HG03354 (cell line): ENCODE results near the gene REV1.

Experiments
- ATAC-seq: cut with Tn5 transposase; IDR thresholded peaks from one replicate; pipeline ENCODE4 v1.9.1; 2021; ENCODE audit warnings: mild to moderate bottlenecking; ENCODE audit not compliant: unreplicated experiment, poor library complexity, severe bottlenecking

Gene REV1

DNA sequence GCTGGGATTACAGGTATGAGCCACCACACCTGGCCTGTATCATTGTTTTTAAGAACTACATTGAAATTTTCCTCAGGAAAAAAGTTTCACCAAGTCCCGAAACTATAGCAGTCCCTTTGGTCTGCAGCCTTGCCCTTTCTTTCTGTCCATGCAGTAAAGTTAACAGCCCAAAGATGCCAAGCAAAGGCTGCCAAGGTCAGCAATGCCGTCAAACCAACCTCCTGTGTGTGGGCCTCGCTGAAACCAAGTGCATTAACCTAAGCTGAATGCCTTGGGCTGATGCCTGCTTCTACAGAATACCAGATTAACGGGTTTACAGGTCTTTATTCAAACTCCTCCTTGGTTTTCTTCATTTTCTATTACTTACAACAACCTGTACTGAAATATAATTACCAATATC, 79.5 kb downstream of the REV1 start:
- ATAC-seq: no peak

DNA sequence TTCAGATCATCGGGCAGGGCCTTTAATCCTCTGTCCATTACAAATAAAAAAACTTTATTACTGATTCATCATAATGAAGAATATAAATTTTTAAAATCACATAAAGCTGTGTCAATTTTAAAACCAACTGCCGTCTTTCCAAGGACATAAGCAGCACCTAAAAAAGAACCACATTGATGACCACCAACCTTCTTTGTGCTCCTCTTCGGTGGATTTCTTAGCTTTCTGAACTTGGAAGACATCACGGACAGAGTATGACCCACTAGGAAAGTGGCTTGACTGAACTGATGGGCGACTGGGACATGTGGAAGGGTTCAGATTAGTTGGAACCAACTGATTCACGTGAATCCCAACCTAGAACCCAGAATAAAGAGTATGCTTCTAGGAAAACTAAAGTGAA, 83.7 kb downstream of the REV1 start:
- no peak for ATAC-seq

DNA sequence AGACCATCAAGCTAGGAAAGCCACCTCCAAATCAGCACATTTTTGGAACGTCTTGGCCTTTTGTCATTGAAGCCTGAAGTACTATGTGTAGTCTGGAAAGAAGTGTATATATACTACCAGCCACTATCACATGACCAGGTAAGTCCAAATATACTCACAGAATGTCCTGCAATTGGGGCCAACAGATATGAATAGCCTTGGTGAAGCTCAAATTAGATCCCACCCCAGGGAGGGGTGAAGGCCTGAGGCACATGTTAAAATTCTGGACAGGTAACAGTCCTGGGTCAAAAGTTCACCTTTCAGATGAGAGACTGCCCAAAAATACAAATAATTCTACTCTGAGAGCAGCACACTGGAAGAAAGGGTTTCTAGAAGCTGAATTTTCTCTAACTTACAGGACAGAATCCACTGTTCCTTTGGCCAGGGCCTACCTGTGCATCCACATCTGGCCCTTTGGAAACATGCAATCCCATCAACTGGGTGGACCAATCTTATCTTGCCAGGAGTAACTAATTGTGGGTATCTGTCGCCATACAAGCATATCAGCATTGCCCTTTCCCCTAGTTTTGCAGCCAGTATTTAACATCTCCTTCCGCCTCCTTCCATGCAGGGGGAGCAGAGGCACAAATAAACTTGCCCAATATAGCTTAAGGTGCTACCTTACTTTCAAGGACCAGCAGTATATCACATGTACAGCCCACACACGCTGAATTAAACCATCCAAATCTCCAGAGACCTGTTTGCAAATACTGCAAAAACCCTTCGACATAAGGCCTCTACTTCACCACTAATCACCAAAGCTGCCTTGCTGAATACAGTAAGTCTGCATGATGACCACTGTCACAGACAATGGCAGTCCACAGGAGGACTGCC, 84.8 kb downstream of the REV1 start:
- no peak for ATAC-seq

DNA sequence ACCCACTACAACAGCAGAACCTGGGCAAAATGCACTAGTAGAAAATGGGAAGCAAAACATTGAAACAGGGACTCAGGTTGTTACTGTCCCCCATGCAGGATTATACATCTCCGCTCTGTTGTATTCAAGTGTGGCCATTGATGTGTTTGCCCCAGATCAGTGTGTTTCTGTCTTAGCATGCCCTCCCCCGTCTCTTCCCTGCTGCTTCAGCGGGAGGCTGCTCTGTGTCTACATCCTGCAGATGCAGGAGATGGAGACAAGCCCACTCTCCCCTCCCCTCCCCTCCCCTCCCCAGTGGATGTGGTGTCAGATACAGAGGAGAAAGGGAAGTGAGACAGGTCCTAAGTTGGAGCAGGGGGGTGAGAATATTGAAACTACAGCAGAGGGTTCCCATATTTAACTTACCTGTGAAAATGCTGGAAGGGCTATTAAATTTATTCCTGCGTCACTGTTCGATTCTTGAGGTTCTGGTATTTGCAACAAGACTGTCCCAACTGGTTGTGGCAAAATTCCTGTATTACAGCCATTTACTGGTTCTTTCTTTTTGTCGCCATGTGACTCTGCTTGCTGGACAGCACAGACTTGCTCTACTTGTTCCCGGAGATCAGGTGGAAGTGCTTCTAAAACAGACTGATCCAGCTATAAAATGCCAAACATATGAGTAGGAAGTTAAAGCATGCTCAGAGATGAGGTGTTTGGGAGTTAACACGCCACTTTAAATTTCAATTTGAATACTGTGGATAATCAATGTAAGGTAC, 85.6 kb downstream of the REV1 start:
- ATAC-seq: no peak

DNA sequence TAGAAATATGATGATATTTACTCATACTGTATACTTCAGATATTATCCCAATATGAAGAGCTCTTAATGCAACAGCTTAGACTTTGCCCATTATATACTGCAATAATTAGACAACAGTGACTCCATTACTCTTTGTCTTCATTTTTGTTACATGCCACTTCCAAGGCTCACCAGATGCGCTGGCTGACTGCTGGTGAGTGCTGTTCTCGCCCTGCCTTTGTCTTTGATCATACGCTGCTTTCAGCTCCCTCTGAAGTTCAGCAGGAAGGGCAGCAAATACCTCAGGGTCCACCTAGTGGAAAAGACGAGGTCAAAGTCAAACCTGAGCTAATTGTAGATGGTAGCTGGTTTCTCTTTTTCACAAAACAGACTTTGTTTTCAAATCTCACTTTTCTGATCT, 86.3 kb downstream of the REV1 start:
- ATAC-seq: no peak

GRCh38 chr2:99403084-99403483, 86.7 kb downstream of the REV1 start:
- ATAC-seq: no peak

DNA sequence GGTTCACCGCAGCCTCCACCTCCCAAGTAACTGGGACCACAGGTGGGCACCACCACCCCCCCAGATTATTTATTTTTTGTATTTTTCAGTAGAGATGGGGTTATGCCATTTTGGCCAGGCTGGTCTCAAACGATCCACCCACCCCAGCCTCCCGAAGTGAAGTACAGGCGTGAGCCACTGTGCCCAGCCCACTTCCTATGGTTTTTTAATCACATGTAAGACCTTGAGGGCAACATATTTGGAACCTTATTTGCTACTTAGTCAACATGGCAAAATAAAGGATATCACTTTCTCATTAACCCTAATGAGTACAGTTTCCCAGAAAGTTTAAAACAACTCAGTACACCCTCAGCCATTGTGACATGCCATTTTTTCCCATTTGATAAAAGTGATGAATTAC, 88.0 kb downstream of the REV1 start:
- ATAC-seq: no peak

DNA sequence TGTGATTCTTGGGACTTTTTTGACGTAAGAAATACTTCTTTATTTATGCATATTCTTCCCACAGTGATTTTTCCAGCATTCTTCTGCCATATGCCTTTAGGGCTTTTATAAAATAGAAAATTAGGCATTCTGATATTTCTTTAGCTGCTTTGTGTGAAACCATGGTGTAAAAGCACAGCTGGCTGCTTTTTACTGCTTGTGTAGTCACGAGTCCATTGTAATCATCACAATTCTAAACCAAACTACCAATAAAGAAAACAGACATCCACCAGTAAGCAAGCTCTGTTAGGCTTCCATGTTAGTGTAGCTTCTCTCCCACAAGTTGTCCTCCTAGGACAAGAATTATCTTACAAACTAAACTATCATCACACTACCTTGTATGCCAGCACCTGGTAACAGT, 90.0 kb downstream of the REV1 start:
- ATAC-seq: no peak

- ATAC-seq: no peak
Observed at GRCh38 chr2:99399063-99399462, 90.8 kb downstream of the REV1 start.

GRCh38 chr2:99398303-99398702, 91.5 kb downstream of the REV1 start:
- no peak for ATAC-seq

- ATAC-seq: no peak
Observed at GRCh38 chr2:99397266-99397920, 92.4 kb downstream of the REV1 start.

- ATAC-seq: no peak
Observed at GRCh38 chr2:99395589-99396130, 94.2 kb downstream of the REV1 start.

DNA sequence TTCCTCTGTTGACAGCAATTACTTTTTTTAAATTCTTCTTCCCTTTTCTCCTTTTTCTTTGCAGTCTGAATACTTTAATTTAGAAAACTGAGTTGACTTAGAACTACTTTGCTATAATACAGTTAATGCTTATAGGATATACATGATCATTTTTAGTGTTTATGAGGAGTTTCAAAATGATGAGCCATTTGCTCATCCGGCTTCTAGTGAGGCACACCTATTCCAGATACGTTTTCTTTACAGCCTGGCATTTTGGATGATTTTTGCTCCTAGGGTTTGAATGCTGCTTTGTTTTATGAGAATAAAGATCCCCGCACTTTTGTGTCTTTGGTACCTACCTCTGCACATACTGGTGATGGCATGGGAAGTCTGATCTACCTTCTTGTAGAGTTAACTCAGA, 99.9 kb downstream of the REV1 start:
- no peak for ATAC-seq

GRCh38 chr2:99389371-99389770, 100.4 kb downstream of the REV1 start:
- ATAC-seq: no peak

GRCh38 chr2:99388892-99389291, 100.9 kb downstream of the REV1 start:
- ATAC-seq: no peak

- no peak for ATAC-seq
Observed at GRCh38 chr2:99386011-99386410, 103.8 kb downstream of the REV1 start.

GRCh38 chr2:99382143-99382542, 107.7 kb downstream of the REV1 start:
- ATAC-seq: no peak

GRCh38 chr2:99380376-99381010, 109.3 kb downstream of the REV1 start:
- ATAC-seq: peak; percentile 69

DNA sequence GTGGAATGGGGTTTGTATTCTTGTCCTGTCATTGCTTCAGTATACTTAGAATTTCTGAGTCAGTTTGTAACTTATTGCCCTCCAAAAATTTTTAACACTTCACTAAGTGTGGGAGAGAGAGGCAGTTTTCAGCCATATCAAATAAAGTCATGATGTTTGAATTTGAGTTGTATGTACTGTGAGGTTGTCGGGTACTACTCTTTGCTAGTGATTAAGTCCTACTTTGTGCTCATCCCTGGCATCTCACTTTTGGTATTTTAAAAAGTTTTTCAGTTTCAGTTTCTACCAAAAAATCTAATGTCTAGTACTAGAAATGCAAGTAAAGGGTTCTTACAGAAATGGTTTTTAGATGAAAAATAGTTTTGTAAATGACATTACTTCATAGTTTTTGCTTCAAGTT, 111.9 kb downstream of the REV1 start:
- ATAC-seq: no peak
